ENCODE data around the gene SRL. TPM values are rescaled to one million over a fixed set of nuclear protein-coding genes. Genes with fewer than 3 reads are reported as not detected.

Gene SRL
- total RNA-seq, 2 experiments from 2014 or later: not detected

DNA sequence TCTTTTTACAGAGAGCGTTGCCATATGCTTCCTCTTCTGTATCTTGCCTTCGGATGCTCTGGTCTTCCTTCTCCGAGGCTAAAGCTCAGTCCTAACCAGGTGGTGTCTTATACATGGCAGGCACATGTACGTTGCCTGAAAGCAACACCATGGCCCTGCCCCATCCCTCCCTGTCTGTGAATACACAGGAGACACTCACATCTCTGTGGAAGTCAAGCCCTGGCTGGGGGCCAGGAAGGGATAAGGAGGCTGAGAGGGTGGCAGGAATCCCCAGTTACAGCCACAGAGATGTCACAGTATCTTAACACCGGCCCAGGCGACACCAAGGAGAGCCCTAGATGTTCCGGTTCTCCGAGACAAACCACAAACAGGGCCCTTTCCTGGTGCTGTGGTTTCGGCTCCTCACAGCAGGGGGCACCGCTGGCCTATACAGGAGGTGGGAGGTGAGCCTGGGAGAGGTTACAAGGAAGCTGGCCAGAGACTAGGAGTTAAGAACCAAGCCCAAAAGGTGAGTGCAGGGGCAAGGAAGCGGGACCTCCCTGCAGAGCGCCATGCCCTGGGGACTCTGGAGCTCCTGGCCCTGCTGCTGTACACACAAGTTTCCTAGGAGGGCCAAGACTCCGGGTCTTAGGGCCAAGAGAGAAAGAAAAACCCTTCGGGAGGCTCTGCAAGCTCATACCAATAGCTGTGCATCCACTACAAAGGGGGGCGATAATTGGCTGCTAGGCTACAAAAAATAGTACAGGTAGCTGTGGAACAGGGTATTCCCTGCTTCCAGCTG, 41.7 kb downstream of the SRL start:
- H3K36me3 Mint-ChIP-seq: no peaks in the 10 kb centered on the region
- DNase-seq: peak; percentile 55
- ATAC-seq: peak; percentile 57

DNA sequence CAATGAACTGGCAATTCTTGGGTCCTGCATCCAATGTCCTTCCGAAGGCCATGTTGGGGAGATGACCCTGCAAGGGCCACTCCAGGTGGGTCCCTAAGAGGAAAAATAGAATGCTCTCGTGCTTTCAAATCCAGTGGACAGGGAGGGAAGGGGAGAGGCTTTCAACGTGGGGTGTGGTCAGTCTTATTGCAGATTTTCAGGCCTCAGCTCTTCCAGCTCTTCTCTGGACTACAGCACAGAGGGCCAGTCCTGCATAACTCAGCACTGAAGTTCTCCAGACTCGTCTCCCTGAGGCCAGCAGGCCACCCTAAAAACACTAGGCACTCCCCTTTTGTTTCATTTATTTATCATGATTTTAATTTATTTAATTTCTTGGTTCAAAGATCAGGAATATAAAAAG, 43.1 kb downstream of the SRL start:
- no peaks in the 10 kb centered on the region for H3K9me3 Mint-ChIP-seq (ENCODE audit: low read depth)
- CTCF ChIA-PET: interaction anchor here (0.7 to 2.8 kb wide), 2 partner anchors 55 to 398 kb away, joined by 3 to 18 read pairs; no protein-coding TSS in a partner anchor

More for the DNA sequence above, 41.7 kb downstream of the SRL start:
- H3K27me3 Mint-ChIP-seq: peaks cover 10% of the 10 kb centered on the region
- H3K9me3 Mint-ChIP-seq (ENCODE audit: low read depth): no peaks in the 10 kb centered on the region
- CTCF ChIA-PET: interaction anchor here (0.6 to 2.8 kb wide), 3 partner anchors 53 to 259 kb away, joined by 3 to 18 read pairs (median 3); no protein-coding TSS in a partner anchor
- peaks cover 7% of the 10 kb centered on the region for H3K4me1 Mint-ChIP-seq
- no peak overlapping the region for H3K4me3 Mint-ChIP-seq
- no peak overlapping the region for H3K27ac Mint-ChIP-seq

DNA sequence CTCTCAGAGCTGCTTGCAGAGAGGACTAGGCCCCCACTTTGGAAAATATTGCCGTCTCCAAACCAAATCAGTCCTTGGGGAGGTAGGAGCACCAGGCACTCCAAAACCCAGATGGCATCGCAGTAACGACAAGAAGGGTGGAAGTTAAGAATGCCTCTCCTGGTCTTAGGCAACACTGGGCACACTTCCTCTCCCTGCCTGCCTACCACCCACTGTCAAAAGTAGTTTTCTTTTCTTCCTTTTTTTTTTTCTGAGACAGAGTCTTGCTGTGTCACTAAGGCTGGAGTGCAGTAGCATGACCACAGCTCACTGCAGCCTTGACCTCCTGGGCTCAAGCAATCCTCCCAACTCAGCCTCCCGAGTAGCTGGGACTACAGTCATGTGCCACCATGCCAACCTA, 47.2 kb downstream of the SRL start:
- Mint-ChIP-seq H3K27ac (no peak overlapping the region), H3K4me3 (no peak overlapping the region), H3K27me3 (peaks cover 3% of the 10 kb centered on the region), H3K36me3 (no peaks in the 10 kb centered on the region), H3K4me1 (no peaks in the 10 kb centered on the region), H3K9me3 (ENCODE audit: low read depth) (no peaks in the 10 kb centered on the region)
- CTCF ChIA-PET: interaction anchor here (0.7 kb wide), 1 partner anchor 10 kb away, joined by 3 read pairs; no protein-coding TSS in a partner anchor
- DNase-seq: no peak
- ATAC-seq: no peak

More for the DNA sequence above, 43.1 kb downstream of the SRL start:
- ATAC-seq (no peak), DNase-seq (no peak)
- Mint-ChIP-seq H3K36me3 (no peaks in the 10 kb centered on the region), H3K27me3 (peaks cover 10% of the 10 kb centered on the region), H3K4me3 (no peak overlapping the region), H3K4me1 (peaks cover 7% of the 10 kb centered on the region), H3K27ac (no peak overlapping the region)

DNA sequence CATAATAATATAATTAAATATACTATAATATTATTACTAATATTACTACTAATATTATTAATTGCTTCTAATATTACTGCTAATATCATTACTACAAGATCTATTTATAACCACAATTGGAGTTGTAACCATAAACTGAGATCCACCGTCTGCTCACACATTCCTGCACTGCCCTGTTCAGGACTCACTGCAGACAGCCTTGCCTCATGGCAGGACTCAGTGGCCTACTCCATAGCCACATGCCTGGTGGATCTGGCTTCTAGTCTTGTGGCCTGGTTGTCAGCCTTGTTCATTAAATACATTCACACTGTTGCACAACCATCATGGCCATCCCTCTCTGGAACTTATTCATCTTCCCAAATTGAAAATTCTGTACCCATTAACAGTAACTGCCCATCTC, 48.0 kb downstream of the SRL start:
- Mint-ChIP-seq H3K4me1 (no peaks in the 10 kb centered on the region), H3K27ac (no peak overlapping the region), H3K9me3 (ENCODE audit: low read depth) (no peaks in the 10 kb centered on the region), H3K27me3 (peaks cover 3% of the 10 kb centered on the region), H3K4me3 (no peak overlapping the region), H3K36me3 (no peaks in the 10 kb centered on the region)
- DNase-seq (no peak), ATAC-seq (no peak)
- CTCF ChIA-PET: interaction anchor here (0.7 to 1.5 kb wide), 2 partner anchors 9 to 211 kb away, joined by 3 read pairs; no protein-coding TSS in a partner anchor

DNA sequence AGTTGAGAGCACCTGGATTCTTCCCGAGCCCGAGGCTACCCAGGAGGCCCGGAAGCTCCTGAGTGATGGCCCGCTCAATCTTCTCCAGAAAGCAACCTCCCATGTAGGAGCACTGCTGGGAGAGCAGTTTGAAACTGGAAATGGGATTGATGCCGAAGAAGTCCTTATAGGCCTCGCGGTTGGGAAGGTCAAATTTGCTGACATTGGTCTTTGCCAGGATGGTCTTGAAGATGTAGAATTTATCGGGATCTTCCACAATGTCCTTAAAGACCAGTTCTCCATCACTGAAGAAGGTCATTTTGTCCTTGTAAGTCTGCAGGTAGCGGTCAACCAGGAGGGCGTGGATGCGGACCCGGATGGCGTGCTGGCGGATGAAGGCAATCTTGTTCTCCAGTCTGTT, 49.7 kb downstream of the SRL start:
- CTCF ChIA-PET: interaction anchor here (1.5 kb wide), 1 partner anchor 209 kb away, joined by 3 read pairs; no protein-coding TSS in a partner anchor
- Mint-ChIP-seq H3K4me3 (no peak overlapping the region), H3K27me3 (peaks cover 6% of the 10 kb centered on the region), H3K4me1 (no peaks in the 10 kb centered on the region), H3K9me3 (ENCODE audit: low read depth) (no peaks in the 10 kb centered on the region), H3K36me3 (no peaks in the 10 kb centered on the region), H3K27ac (no peak overlapping the region)
- DNase-seq: no peak
- ATAC-seq: no peak

DNA sequence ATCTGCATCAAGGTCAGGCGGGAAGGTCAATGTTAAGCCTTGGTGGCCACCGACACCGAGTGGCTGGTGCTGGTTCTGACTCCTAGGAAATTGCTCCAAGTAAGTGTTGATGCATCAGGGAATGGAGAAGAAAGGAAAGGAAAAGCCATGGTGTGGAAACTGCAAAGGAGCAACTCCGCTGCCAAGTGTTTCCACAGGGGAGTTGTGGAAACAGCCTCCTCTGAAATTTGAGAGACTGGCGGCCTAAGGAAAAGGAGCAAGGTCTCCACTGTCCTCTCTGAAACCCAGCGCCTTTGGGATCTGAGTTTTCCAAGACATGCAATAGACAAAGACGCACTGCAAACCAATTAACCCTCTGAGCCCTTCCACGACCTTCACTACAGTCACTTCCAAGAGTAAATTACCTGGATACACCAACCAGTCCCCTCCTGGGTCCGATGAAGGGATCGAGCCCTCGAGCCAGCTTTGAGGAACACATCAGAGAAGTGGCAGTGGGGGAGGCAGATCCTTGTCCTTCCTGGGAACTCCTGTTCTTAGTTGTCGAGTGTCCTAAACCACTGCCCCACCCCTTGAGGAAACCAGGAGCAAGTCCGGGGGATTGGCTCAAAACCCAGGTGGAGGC, 51.1 kb downstream of the SRL start:
- Mint-ChIP-seq H3K27me3 (peaks cover 12% of the 10 kb centered on the region), H3K4me1 (no peaks in the 10 kb centered on the region), H3K27ac (no peak overlapping the region), H3K9me3 (ENCODE audit: low read depth) (no peaks in the 10 kb centered on the region), H3K36me3 (no peaks in the 10 kb centered on the region), H3K4me3 (no peak overlapping the region)
- CTCF ChIA-PET: no interaction called here
- no peak for DNase-seq
- ATAC-seq: no peak

DNA sequence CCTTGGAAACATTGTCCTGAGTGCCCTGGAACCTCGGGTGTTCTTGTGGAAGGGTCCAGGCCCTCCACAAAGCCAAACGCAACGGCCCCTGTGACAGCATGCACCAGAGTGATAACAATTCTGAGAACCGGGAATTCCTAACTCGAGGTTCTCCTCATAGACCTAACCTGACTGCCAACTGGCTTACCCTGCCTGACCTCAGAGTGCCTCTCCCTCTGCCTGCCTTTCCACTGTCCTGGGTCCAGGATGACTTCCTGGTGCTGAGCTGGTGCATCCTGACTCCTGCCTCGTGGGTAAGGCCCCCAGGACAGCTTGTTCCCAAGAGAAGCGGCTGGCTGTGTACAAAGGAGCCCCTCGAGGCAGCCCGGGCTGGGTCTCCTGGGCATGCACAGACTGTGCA, 51.8 kb downstream of the SRL start:
- no peak for ATAC-seq
- no peak for DNase-seq
- no peak overlapping the region for H3K4me3 Mint-ChIP-seq
- H3K27ac Mint-ChIP-seq: no peak overlapping the region
- CTCF ChIA-PET: no interaction called here
- no peaks in the 10 kb centered on the region for H3K36me3 Mint-ChIP-seq
- no peaks in the 10 kb centered on the region for H3K4me1 Mint-ChIP-seq
- peaks cover 15% of the 10 kb centered on the region for H3K27me3 Mint-ChIP-seq
- no peaks in the 10 kb centered on the region for H3K9me3 Mint-ChIP-seq (ENCODE audit: low read depth)

DNA sequence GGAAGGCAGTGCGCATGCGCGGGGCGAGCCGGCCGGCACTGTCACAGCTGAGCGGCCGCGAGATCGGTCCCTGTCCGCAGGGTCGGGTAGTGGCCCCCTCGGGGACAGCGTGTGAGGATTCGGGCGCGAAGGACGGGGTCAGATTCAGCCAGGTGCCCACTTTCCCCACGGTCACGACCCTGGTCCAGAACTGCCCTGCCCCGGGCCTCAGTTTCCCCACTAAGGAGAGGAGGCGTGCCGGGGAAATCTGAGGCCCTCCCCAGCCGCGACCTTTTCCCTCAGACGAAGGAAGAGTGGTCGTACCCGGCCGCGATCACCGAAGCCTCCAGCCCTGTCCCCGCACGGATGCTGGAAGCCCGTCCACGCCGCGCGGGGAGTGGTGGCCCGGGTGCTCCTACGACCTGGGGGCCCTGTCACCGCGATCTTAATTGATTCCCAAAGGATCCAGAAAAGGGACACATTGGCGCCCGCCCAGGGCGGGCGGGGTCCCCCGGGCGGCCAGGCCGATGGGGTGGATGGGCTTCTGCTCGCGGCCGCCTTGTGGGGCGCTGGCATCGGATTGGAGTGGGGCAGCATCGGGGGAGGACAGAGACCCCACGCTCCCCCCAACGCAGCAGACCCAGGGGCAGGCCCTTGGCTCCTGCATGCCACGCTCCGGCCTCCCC, 57.7 kb downstream of the SRL start:
- no peaks in the 10 kb centered on the region for H3K36me3 Mint-ChIP-seq
- no peak for DNase-seq
- H3K4me3 Mint-ChIP-seq: peak overlapping the region; percentile 63
- peaks cover 11% of the 10 kb centered on the region for H3K4me1 Mint-ChIP-seq
- CTCF ChIA-PET: interaction anchor here (0.5 to 1.2 kb wide), 3 partner anchors 10 to 1055 kb away, joined by 3 to 4 read pairs (median 3); no protein-coding TSS in a partner anchor
- no peak for ATAC-seq
- H3K27ac Mint-ChIP-seq: no peak overlapping the region
- no peaks in the 10 kb centered on the region for H3K9me3 Mint-ChIP-seq (ENCODE audit: low read depth)
- peaks cover 21% of the 10 kb centered on the region for H3K27me3 Mint-ChIP-seq

DNA sequence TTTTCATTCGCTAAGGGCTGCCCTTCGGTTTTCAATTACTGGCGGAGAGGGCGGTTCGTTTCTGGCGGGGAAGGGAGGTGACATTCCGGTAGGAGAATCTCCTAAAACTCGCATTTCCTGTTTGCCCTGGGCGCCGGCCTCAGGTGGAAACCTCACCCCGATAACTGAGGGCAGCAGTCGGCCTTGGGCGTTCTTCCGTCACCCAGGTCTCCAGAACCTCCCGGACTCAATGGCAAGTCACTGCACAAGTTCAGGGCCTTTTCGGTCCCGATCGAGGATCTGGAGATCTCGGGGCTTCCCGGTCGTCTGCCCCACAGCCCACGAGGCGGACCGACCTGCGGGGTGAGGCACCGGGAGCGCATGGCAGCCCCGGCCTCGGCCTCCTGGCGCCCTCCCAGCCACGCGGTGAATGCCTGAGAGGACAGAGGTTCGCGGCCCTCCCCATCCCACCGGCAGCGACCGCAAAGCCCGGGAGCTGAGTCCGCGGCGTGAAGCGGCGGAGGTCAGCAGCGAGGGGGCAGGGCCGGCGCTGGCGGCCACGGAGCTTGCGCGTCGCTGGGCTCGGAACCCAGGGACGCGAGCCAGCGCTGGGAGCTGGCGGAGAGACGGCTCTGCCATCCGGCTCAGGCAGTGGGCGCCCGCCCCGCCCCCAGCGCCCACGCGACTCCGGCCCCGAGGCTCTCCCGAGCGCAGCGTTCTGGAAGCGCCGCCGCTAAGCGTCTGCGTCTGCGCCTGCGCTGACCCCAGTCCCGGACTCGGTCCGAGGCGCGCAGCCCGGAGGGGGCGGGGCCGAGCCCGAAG, 58.4 kb downstream of the SRL start:
- CTCF ChIA-PET: interaction anchor here (0.8 to 2.3 kb wide), 3 partner anchors 71 to 1054 kb away, joined by 3 to 6 read pairs (median 4); no protein-coding TSS in a partner anchor
- H3K4me1 Mint-ChIP-seq: peaks cover 11% of the 10 kb centered on the region
- no peaks in the 10 kb centered on the region for H3K9me3 Mint-ChIP-seq (ENCODE audit: low read depth)
- no peaks in the 10 kb centered on the region for H3K36me3 Mint-ChIP-seq
- DNase-seq: peak; percentile 93
- peak; percentile 96 for ATAC-seq
- H3K27ac Mint-ChIP-seq: peak overlapping the region; percentile 67
- peak overlapping the region; percentile 70 for H3K4me3 Mint-ChIP-seq
- H3K27me3 Mint-ChIP-seq: peaks cover 21% of the 10 kb centered on the region

DNA sequence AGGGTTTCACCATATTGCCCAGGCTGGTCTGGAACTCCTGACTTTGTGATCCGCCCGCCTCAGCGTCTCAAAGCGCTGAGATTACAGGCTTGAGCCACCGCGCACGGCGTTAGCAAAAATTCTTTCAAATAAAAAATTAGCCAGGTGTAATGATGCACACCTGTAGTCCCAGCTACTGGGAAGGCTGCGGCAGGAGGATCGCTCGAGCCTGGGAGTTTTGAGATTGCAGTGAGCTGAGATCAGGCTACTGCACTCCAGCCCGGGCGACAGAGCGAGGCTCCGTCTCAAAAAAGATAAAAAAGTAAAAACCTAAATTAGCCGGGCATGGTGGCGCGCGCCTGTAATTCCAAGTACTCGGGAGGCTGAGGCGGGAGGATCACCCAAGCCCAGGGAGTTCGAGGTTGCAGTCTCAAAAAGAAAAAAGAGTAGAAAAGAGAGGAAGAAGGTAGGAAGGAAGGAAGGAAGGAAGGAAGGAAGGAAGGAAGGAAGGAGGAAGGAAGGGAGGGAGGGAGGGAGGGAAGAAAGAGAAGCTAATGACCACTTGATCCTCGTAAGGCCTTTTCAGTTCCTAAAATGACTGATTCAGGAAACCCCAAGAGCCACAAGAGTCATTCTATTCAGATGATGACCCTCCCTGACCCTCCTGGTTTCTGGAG, 59.2 kb downstream of the SRL start:
- H3K27ac Mint-ChIP-seq: peak overlapping the region; percentile 67
- CTCF ChIA-PET: interaction anchor here (2.3 kb wide), 1 partner anchor 71 kb away, joined by 6 read pairs; no protein-coding TSS in a partner anchor
- DNase-seq: no peak
- H3K4me1 Mint-ChIP-seq: peaks cover 11% of the 10 kb centered on the region
- no peaks in the 10 kb centered on the region for H3K36me3 Mint-ChIP-seq
- H3K4me3 Mint-ChIP-seq: peak overlapping the region; percentile 70
- peaks cover 21% of the 10 kb centered on the region for H3K27me3 Mint-ChIP-seq
- peak; percentile 11 for ATAC-seq
- no peaks in the 10 kb centered on the region for H3K9me3 Mint-ChIP-seq (ENCODE audit: low read depth)

DNA sequence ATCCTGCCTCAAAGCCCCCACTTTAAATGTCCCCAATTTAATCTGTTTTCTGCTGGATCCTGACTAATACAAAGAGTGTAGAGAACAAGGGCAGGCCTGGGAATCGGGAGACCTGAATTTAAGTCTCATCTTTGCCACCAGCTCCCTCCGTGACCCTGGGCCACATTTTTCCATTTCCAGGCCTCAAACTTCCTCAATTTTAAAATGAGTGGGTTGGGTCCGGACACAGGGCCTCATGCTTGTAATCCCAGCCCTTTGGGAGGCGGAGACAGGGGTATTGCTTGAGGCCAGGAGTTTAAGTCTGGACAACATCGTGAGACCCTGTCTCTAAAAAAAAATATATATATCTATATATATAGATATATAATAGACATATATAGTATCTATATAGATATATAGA, 61.4 kb downstream of the SRL start:
- H3K36me3 Mint-ChIP-seq: no peaks in the 10 kb centered on the region
- H3K27ac Mint-ChIP-seq: no peak overlapping the region
- no peak overlapping the region for H3K4me3 Mint-ChIP-seq
- no peaks in the 10 kb centered on the region for H3K9me3 Mint-ChIP-seq (ENCODE audit: low read depth)
- H3K4me1 Mint-ChIP-seq: peaks cover 16% of the 10 kb centered on the region
- CTCF ChIA-PET: interaction anchor here (1.7 kb wide), 1 partner anchor 73 kb away, joined by 4 read pairs; no protein-coding TSS in a partner anchor
- ATAC-seq (no peak), DNase-seq (no peak)
- H3K27me3 Mint-ChIP-seq: peaks cover 12% of the 10 kb centered on the region

DNA sequence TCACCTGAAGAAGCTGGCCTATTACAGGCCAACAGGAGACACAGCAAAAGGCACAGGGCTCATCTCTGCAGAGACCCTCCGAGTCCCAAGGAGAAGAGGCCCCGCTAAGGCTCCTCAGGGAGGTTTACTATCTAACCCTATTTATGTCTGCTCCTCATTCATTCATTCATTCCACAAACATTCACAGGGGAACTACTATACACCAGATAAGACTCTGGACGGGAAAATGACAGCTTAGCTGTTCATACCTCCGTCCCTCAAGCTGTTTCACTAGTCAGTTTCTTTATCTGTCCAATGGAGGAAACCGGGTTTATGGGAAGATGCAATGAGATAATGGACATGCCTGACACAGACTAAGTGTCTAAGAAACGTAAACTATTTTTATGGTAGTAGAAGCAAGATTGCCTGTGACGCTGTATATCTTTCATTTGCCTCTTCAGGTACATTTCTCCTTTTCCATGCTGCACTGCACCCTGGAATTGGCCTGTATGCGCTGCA, 62.1 kb downstream of the SRL start:
- H3K27me3 Mint-ChIP-seq: peaks cover 5% of the 10 kb centered on the region
- ATAC-seq (no peak), DNase-seq (no peak)
- H3K4me3 Mint-ChIP-seq: no peak overlapping the region
- no peaks in the 10 kb centered on the region for H3K36me3 Mint-ChIP-seq
- CTCF ChIA-PET: interaction anchor here (1.7 kb wide), 1 partner anchor 74 kb away, joined by 4 read pairs; no protein-coding TSS in a partner anchor
- H3K4me1 Mint-ChIP-seq: peaks cover 15% of the 10 kb centered on the region
- no peak overlapping the region for H3K27ac Mint-ChIP-seq
- H3K9me3 Mint-ChIP-seq (ENCODE audit: low read depth): no peaks in the 10 kb centered on the region
